GM04503 (cell line): ENCODE data around the gene RSU1.

Source experiments
- DNase-seq: peaks from one replicate; pipeline ENCODE4 v3.0.0-alpha.2; 2012; ENCODE audit warnings: low read depth

The RSU1 gene

GRCh38 chr10:16602104-16602775, 215.0 kb downstream of the RSU1 start:
- DNase-seq: no peak

DNA sequence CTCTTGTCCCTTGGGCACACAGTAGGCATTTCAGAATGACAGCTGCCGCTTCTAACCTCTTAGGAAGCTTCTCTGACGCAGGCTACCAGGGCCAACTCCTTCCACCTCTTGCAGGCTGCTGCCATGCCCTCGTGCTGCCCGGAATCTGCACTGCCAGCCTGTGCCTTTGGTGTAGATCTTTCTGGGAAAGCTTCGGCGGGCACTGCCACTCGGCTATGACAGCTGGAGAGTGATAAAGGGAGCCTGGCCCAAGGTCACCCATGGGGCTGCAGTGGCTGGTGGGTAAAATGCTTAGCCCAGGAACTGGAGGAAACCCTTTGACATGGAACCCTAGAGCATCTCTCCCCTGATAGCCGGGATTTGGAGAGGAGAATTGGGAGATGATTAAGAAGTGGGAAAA, 217.6 kb downstream of the RSU1 start:
- no peak for DNase-seq

DNA sequence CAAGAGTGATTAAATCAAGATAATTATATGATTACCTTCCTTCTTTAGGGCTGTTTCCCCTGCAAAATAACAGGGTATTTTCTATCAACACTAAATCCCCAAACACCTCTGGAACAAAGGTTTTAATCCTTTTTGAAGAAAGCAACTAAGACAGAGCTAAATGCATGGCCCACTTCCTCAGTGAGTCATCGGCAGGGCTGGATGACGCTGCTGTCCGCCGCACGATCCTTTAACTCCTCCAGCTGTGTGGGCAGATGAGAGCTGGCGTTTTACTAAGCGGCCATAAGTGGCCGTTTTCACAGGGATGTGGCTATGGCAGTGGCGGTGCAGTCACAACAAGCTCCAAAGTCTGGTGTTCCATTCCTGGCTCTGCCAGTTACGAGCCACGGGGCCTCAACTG, 219.6 kb downstream of the RSU1 start:
- DNase-seq: no peak

DNA sequence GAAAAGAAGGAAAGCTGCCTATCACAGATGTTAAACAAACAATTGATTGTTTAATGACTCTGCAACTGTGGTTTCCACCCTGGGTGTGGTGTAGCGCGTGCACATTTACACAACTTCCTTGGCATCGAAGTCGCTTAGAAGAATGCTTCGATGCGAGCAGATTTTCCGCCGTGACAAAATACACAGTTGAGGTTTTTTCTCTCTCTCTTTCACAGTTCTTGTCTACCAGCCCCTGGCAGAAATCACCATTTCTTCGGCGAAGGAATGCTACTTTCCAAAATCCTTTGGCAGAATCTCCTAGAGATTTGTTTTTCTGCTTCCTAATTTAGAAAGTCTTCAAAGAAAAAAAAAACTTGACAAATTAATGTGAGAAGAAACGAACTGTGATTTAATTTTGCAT, 224.8 kb downstream of the RSU1 start:
- no peak for DNase-seq

DNA sequence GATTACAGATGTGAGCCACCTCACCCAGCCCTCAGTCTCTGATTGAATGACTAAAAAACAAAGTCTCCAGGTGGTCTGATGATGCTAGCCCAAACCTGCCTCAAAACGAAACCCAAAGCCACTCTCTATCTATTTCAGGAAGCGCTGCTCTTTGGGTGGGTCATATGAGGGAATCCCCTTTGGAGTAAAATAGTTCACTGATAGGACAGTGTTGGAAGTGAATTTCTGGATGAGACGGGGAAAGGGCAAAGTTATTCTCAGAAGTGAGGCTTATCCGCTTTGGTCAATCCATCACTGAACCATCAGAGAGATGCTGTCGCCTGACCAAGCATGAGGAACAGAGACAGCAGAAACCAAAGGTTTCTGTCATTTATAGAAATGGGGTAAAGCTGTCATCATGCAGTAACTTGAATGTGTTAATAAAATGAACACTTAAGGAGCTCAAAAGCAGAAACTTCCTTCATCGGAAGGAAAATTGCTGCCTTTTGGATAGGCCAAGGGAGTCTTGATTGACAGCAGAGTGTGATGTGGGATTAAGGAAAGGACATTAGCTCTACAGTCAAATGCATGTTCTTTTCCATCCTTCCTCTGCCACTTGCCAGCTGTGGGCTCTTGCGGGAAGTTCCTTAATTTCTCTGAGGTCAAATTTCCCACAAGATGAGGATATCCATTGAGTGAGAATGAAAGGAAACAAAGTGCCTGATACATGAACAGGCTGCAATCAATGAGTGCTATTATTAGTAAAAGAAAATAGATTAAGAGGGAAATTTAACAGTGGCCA, 230.7 kb downstream of the RSU1 start:
- no peak for DNase-seq

- DNase-seq: no peak
Observed at GRCh38 chr10:16585103-16585502, 232.1 kb downstream of the RSU1 start.

- DNase-seq: no peak
Observed at GRCh38 chr10:16583382-16583781, 233.8 kb downstream of the RSU1 start.

- no peak for DNase-seq
Observed at GRCh38 chr10:16581202-16581601, 236.0 kb downstream of the RSU1 start.

DNA sequence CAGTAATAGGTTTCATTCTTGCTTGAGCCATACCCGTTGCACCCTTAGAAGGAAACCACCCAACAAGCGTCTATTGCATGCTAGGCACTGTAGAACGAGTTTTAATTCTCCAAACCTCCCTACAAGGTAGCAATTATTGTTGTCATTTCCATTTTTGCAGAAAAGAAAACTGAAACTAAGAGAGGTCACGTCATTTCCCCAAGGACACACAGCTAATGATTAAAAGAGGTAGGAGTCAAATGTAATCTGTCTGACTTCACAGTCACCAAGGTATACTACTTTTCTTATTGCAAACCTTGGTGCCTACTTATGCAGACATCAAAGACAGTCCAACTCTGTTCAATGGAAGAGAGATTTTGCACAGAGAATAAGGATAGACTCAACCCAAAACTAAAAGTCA, 246.5 kb downstream of the RSU1 start:
- no peak for DNase-seq

DNA sequence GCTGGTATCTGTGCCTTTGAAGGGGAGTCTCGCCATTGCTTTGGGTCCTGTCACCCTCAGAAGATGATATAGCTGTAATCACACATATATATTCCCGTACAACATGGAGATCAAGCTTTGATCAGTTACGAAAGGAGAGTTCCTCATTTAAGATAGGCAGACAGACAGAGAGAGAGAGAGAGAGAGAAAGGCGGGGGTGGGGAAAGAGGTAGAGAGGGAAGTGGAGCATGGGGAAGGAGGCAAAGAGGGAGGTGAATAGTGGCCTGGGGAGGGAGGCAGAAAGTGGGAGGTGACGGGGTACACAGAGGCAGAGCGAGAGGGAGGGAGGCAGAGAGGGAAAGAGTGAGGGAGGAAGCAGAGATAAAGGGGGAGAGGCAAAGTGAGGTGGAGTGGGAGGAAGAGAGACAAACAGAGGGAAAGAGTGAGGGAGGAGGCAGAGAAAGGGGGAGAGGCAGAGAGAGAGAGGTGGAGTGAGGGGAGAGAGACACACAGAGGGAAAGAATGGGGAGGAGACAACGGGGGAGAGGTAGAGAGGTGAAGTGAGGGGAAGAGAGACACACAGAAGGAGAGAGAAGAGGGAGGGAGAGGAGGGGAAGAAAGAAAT, 250.9 kb downstream of the RSU1 start:
- DNase-seq: no peak

- no peak for DNase-seq
Observed at GRCh38 chr10:16565604-16566003, 251.6 kb downstream of the RSU1 start.

GRCh38 chr10:16562891-16563290, 254.3 kb downstream of the RSU1 start:
- DNase-seq: no peak

- DNase-seq: no peak
Observed at GRCh38 chr10:16559236-16559773, 257.9 kb downstream of the RSU1 start.

DNA sequence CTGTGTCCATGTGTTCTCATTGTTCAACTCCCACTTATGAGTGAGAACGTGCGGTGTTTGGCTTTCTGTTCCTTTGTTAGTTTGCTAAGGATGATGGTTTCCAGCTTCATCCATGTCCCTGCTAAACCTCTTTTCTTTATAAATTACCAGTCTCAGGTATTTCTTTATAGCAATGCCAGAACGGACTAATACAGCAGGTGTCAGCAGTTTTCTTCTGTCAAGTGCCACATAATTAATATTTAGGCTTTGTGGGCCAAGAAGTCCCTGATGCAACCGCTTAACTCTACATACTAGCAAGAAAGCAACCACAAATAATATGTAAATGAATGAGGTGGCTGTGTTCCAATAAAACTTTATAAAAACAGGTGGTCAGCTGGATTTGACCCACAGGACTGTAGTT, 269.3 kb downstream of the RSU1 start:
- DNase-seq: no peak

GRCh38 chr10:16545116-16545736, 272.0 kb downstream of the RSU1 start:
- peak; percentile 9 for DNase-seq

- no peak for DNase-seq
Observed at GRCh38 chr10:16544591-16544990, 272.6 kb downstream of the RSU1 start.

- no peak for DNase-seq
Observed at GRCh38 chr10:16544099-16544498, 273.1 kb downstream of the RSU1 start.
